H9 (cell line): Measurements from ENCODE around the gene USP40. TPM values are rescaled to one million over a fixed set of nuclear protein-coding genes. Genes with fewer than 3 reads are reported as not detected.

Experiments used
- DNase-seq: peaks from one replicate; pipeline ENCODE4 v3.0.0-alpha.2; 2017
- H2AFZ ChIP-seq: one replicate; pipeline ENCODE4 v1.6.1; 2013; ENCODE audit warnings: mild to moderate bottlenecking, low read length, control low read depth, moderate library complexity
- H2AK5ac ChIP-seq: 2 replicates; pipeline ENCODE4 v1.6.1; 2013; ENCODE audit warnings: low read length, control low read depth, mixed read lengths; ENCODE audit not compliant: insufficient read length
- H2BK120ac ChIP-seq: one replicate; pipeline ENCODE4 v1.6.1; 2013; ENCODE audit warnings: low read depth, mild to moderate bottlenecking, low read length, control low read depth, inconsistent platforms; ENCODE audit not compliant: poor library complexity, severe bottlenecking
- H2BK12ac ChIP-seq: 2 replicates; pipeline ENCODE4 v1.6.1; 2013; ENCODE audit warnings: low read length, control low read depth, mixed read lengths, low read depth; ENCODE audit not compliant: insufficient read length
- H2BK15ac ChIP-seq: 2 replicates; pipeline ENCODE4 v1.6.1; 2013; ENCODE audit warnings: low read depth, low read length, control low read depth
- H2BK20ac ChIP-seq: one replicate; pipeline ENCODE4 v1.6.1; 2013; ENCODE audit warnings: low read depth, mild to moderate bottlenecking, low read length, control low read depth, inconsistent platforms; ENCODE audit not compliant: poor library complexity, severe bottlenecking
- H2BK5ac ChIP-seq: 2 replicates; pipeline ENCODE4 v1.6.1; 2013; ENCODE audit warnings: low read length, control low read depth, mixed read lengths; ENCODE audit not compliant: insufficient read length
- H3K14ac ChIP-seq: 2 replicates; pipeline ENCODE4 v1.6.1; 2013; ENCODE audit warnings: low read length, control low read depth; ENCODE audit not compliant: insufficient read depth
- H3K18ac ChIP-seq: 2 replicates; pipeline ENCODE4 v1.6.1; 2013; ENCODE audit warnings: low read depth, mild to moderate bottlenecking, mixed read lengths, low read length, control low read depth; ENCODE audit not compliant: insufficient read length
- H3K23ac ChIP-seq: 2 replicates; pipeline ENCODE4 v1.6.1; 2013; ENCODE audit warnings: low read length, control low read depth, mixed read lengths, low read depth; ENCODE audit not compliant: insufficient read length
- H3K23me2 ChIP-seq: 2 replicates; pipeline ENCODE4 v1.6.1; 2013; ENCODE audit warnings: low read depth, mild to moderate bottlenecking, mixed read lengths, low read length, control low read depth; ENCODE audit not compliant: insufficient read length, poor library complexity, severe bottlenecking
- H3K27ac ChIP-seq: 2 replicates; pipeline ENCODE4 v1.5.1; 2013; ENCODE audit warnings: low read length, control low read depth, mixed read lengths, low read depth; ENCODE audit not compliant: insufficient read length
- H3K27me3 ChIP-seq: 2 replicates; pipeline ENCODE4 v1.6.1; 2013; ENCODE audit warnings: low read length, control low read depth, inconsistent platforms; ENCODE audit not compliant: insufficient read depth
- H3K4ac ChIP-seq: 2 replicates; pipeline ENCODE4 v1.6.1; 2013; ENCODE audit warnings: low read depth, mild to moderate bottlenecking, control low read depth, inconsistent platforms, low read length, moderate library complexity
- H3K4me1 ChIP-seq: 2 replicates; pipeline ENCODE4 v1.6.1; 2013; ENCODE audit warnings: low read length, control low read depth, inconsistent platforms; ENCODE audit not compliant: insufficient read depth
- H3K4me2 ChIP-seq: 2 replicates; pipeline ENCODE4 v1.6.1; 2013; ENCODE audit warnings: low read length, control low read depth, mixed read lengths; ENCODE audit not compliant: insufficient read length, insufficient read depth
- H3K56ac ChIP-seq: 2 replicates; pipeline ENCODE4 v1.6.1; 2013; ENCODE audit warnings: low read depth, mild to moderate bottlenecking, mixed read lengths, low read length, control low read depth; ENCODE audit not compliant: insufficient read length
- H3K79me1 ChIP-seq: 2 replicates; pipeline ENCODE4 v1.6.1; 2013; ENCODE audit warnings: low read depth, mild to moderate bottlenecking, moderate library complexity, low read length, control low read depth, inconsistent platforms; ENCODE audit not compliant: insufficient read depth, poor library complexity, severe bottlenecking
- H3K79me2 ChIP-seq: 2 replicates; pipeline ENCODE4 v1.6.1; 2013; ENCODE audit warnings: low read length, control low read depth, inconsistent platforms; ENCODE audit not compliant: insufficient read depth
- H3K9ac ChIP-seq: 2 replicates; pipeline ENCODE4 v1.6.1; 2013; ENCODE audit warnings: low read length, control low read depth, mixed read lengths; ENCODE audit not compliant: insufficient read length; ENCODE audit errors: extremely low read depth
- H3K9me3 ChIP-seq: one replicate; pipeline ENCODE4 v1.6.1; 2013; ENCODE audit warnings: low read depth, low read length, inconsistent platforms; ENCODE audit not compliant: control insufficient read depth
- H3T11ph ChIP-seq: one replicate; pipeline ENCODE4 v1.6.1; 2013; ENCODE audit warnings: mild to moderate bottlenecking, low read length, control low read depth, inconsistent platforms
- H4K20me1 ChIP-seq: one replicate; pipeline ENCODE4 v1.6.1; 2013; ENCODE audit not compliant: control insufficient read depth, insufficient read length, insufficient read depth
- H4K5ac ChIP-seq: 2 replicates; pipeline ENCODE4 v1.6.1; 2013; ENCODE audit warnings: low read depth, mild to moderate bottlenecking, mixed read lengths, low read length, control low read depth; ENCODE audit not compliant: insufficient read length
- H4K8ac ChIP-seq: replicated peaks from 2 replicates; pipeline ENCODE4 v1.6.1; 2013; ENCODE audit warnings: low read length, control low read depth, mixed read lengths, low read depth; ENCODE audit not compliant: insufficient read length
- H4K91ac ChIP-seq: 2 replicates; pipeline ENCODE4 v1.6.1; 2013; ENCODE audit warnings: low read depth, mild to moderate bottlenecking, moderate library complexity, mixed read lengths, low read length, control low read depth; ENCODE audit not compliant: insufficient read length
- H3K27ac Mint-ChIP-seq, 3 experiments: 2 replicates in 2 of 3; 3 replicates in 1 of 3; pipeline ENCODE4 v1.8.0; 2020 to 2021; ENCODE audit warnings: mixed read lengths in 3 of 3, mild to moderate bottlenecking in 1 of 3, moderate library complexity in 1 of 3
- H3K27me3 Mint-ChIP-seq: 2 replicates; pipeline ENCODE4 v1.8.0; 2021; ENCODE audit warnings: low read depth, mild to moderate bottlenecking, moderate library complexity, mixed read lengths
- H3K36me3 Mint-ChIP-seq, 3 experiments: 2 replicates in 2 of 3; 3 replicates in 1 of 3; pipeline ENCODE4 v1.8.0; 2020 to 2021; ENCODE audit warnings: low read depth in 3 of 3, mixed read lengths in 3 of 3; ENCODE audit not compliant: insufficient read depth in 1 of 3
- H3K4me1 Mint-ChIP-seq, 2 experiments: 2 replicates each; pipeline ENCODE4 v1.8.0; 2020; ENCODE audit warnings: mixed read lengths in 2 of 2
- H3K4me3 Mint-ChIP-seq, 2 experiments: 2 replicates in 1 of 2; 3 replicates in 1 of 2; pipeline ENCODE4 v1.8.0; 2020 to 2021; ENCODE audit warnings: mild to moderate bottlenecking in 2 of 2, mixed read lengths in 2 of 2, moderate library complexity in 1 of 2
- H3K9me3 Mint-ChIP-seq, 2 experiments: 2 replicates in 1 of 2; 3 replicates in 1 of 2; pipeline ENCODE4 v1.8.0; 2020; ENCODE audit warnings: mild to moderate bottlenecking in 2 of 2, mixed read lengths in 2 of 2, moderate library complexity in 1 of 2
- WGBS: extraction: QIAGEN DNeasy Blood & Tissue Kit; methylation state at CpG from one replicate; pipeline ENCODE4 v1.1.7; 2013; ENCODE audit warnings: missing lambda C conversion rate, low lambda C conversion rate, mixed read lengths; ENCODE audit not compliant: insufficient read length; ENCODE audit errors: extremely low coverage; 5-methylcytosine and 5-hydroxymethylcytosine counted together
- total RNA-seq: library from RNA; stranded (reverse); gene quantifications from 2 replicates; pipeline ENCODE4 v1.2.1, GENCODE V29; 2021
- TF ChIP-seq, protein P1 (sequence below): fragments of 200-600 bp; sonication (generic); conservative IDR thresholded peaks from 3 replicates; pipeline ENCODE4 v1.8.0; 2021; ENCODE audit warnings: antibody characterized with exemption, mild to moderate bottlenecking

USP40 gene
- total RNA-seq, 1 experiment from 2014 or later: 7.5 TPM

DNA sequence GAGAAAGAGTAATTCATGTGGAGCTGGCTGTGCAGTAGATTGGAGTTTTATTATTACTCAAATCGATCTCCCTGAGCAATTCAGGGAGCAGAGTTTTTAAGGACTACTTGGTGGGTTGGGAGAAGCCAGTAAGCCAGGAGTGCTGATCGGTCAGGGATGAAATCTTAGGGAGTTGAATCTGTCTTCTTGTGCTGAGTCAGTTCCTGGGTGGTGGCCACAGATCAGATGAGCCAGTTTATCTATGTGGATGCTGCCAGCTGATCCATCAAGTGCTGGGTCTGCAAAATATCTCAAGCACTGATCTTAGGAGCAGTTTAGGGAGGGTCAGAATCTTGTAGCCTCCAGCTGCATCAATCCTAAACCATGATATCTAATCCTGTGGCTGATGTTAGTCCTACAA is 33.8 kb upstream of the USP40 start:
- H4K5ac ChIP-seq: no peak overlapping the region
- no peak overlapping the region for H2BK15ac ChIP-seq
- TF ChIP-seq, protein P1, sequence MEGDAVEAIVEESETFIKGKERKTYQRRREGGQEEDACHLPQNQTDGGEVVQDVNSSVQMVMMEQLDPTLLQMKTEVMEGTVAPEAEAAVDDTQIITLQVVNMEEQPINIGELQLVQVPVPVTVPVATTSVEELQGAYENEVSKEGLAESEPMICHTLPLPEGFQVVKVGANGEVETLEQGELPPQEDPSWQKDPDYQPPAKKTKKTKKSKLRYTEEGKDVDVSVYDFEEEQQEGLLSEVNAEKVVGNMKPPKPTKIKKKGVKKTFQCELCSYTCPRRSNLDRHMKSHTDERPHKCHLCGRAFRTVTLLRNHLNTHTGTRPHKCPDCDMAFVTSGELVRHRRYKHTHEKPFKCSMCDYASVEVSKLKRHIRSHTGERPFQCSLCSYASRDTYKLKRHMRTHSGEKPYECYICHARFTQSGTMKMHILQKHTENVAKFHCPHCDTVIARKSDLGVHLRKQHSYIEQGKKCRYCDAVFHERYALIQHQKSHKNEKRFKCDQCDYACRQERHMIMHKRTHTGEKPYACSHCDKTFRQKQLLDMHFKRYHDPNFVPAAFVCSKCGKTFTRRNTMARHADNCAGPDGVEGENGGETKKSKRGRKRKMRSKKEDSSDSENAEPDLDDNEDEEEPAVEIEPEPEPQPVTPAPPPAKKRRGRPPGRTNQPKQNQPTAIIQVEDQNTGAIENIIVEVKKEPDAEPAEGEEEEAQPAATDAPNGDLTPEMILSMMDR: no peak
- no peak overlapping the region for H2BK12ac ChIP-seq
- no peak overlapping the region for H2AFZ ChIP-seq
- H3K23ac ChIP-seq: no peak overlapping the region
- H3K18ac ChIP-seq: no peak overlapping the region
- H2BK120ac ChIP-seq: no peak overlapping the region
- H4K20me1 ChIP-seq: no peaks in the 10 kb centered on the region
- peaks cover 11 to 16% of the 10 kb centered on the region in 2 experiments; a peak in 4 of 5 replicates for H3K9me3 Mint-ChIP-seq
- H3K79me1 ChIP-seq: no peaks in the 10 kb centered on the region
- peaks cover 2% of the 10 kb centered on the region for H3K27me3 Mint-ChIP-seq
- WGBS: no CpG with 5 or more reads among the region's 2 CpGs
- no peaks in the 10 kb centered on the region for H3K23me2 ChIP-seq
- H3K4ac ChIP-seq: no peak overlapping the region
- H3K27ac Mint-ChIP-seq: no peak overlapping the region; a peak in 1 of 7 replicates
- no peaks in the 10 kb centered on the region; a peak in 2 of 7 replicates for H3K36me3 Mint-ChIP-seq
- no peaks in the 10 kb centered on the region for H3K4me1 ChIP-seq
- H3K9me3 ChIP-seq: no peaks in the 10 kb centered on the region
- no peak overlapping the region for H3K9ac ChIP-seq
- H3K4me2 ChIP-seq: no peak overlapping the region
- H3K4me1 Mint-ChIP-seq: no peaks in the 10 kb centered on the region
- no peak for DNase-seq
- no peaks in the 10 kb centered on the region for H3K79me2 ChIP-seq
- H2BK5ac ChIP-seq: no peak overlapping the region
- H4K91ac ChIP-seq: no peak overlapping the region
- H3K27me3 ChIP-seq: no peaks in the 10 kb centered on the region
- no peak overlapping the region for H3K56ac ChIP-seq
- no peak overlapping the region for H3K14ac ChIP-seq
- H2BK20ac ChIP-seq: no peak overlapping the region
- no peak overlapping the region for H3K4me3 Mint-ChIP-seq
- H3K27ac ChIP-seq: no peak overlapping the region
- H2AK5ac ChIP-seq: no peak overlapping the region
- H3T11ph ChIP-seq: no peak overlapping the region
- no peak overlapping the region for H4K8ac ChIP-seq
